ENCODE results near the gene CLN6.
"Not testable (repeated sequence)": the region's sequence is repeated elsewhere in the genome, so short reads cannot be mapped to it uniquely, and the experiment has no call there.

The CLN6 gene

GRCh38 chr15:68203956-68204355 is 25.6 kb downstream of the CLN6 start:
- no peak for DNase-seq
- H3K4me3 ChIP-seq = no peak overlapping the region
- intact Hi-C loops (cut with DNase I; ENCODE audit: low total_unique reads) = no loop called here
- H3K27ac ChIP-seq = no peak overlapping the region
- H3K27me3 ChIP-seq = peaks cover 0 to 5% of the 10 kb centered on the region in 2 donors
- peaks cover 0 to 33% (median 14%) of the 10 kb centered on the region in 4 donors for H3K4me1 ChIP-seq
- H3K9me3 ChIP-seq = no peaks in the 10 kb centered on the region
- no peak for TF ChIP-seq CTCF (IDR thresholded peaks at IDR 0.05)
- no peaks in the 10 kb centered on the region for H3K36me3 ChIP-seq

GRCh38 chr15:68203486-68203885 is 26.0 kb downstream of the CLN6 start:
- Histone ChIP-seq H3K4me1 (peaks cover 0 to 33% (median 14%) of the 10 kb centered on the region in 4 donors), H3K27ac (no peak overlapping the region), H3K9me3 (no peaks in the 10 kb centered on the region), H3K4me3 (no peak overlapping the region), H3K36me3 (no peaks in the 10 kb centered on the region), H3K27me3 (peaks cover 0 to 5% of the 10 kb centered on the region in 2 donors)
- intact Hi-C loops (cut with DNase I; ENCODE audit: low total_unique reads) = no loop called here
- DNase-seq = no peak
- no peak for TF ChIP-seq CTCF (IDR thresholded peaks at IDR 0.05)

- DNase-seq; H3K4me3 ChIP-seq; H3K9me3 ChIP-seq; H3K36me3 ChIP-seq; H3K27me3 ChIP-seq; intact Hi-C loops (cut with DNase I; ENCODE audit: low total_unique reads); H3K27ac ChIP-seq: not testable (repeated sequence)
- peaks cover 0 to 33% (median 14%) of the 10 kb centered on the region in 4 donors for H3K4me1 ChIP-seq
These were observed 26.5 kb downstream of the CLN6 start for GRCh38 chr15:68202994-68203393.

DNA sequence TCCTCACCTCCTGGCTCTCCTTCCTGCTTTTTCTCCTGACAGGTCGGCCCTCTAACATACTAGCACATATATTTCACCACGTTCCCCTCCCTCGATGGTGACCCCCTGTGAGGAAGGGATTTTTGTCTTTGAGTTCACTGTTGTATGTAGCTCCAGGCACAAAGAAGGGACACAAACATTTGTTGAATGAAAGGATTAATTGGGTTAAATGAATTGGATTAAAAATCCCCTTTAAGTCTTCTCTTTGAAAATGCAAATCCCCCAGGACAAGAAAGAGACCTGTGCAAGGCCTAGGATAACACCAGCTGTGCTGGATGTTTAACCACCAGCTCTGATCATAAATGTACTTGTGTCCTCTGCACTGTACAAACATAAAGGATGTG is 27.7 kb downstream of the CLN6 start:
- no peak for TF ChIP-seq CTCF (IDR thresholded peaks at IDR 0.05)
- intact Hi-C loops (cut with DNase I; ENCODE audit: low total_unique reads) = no loop called here

DNA sequence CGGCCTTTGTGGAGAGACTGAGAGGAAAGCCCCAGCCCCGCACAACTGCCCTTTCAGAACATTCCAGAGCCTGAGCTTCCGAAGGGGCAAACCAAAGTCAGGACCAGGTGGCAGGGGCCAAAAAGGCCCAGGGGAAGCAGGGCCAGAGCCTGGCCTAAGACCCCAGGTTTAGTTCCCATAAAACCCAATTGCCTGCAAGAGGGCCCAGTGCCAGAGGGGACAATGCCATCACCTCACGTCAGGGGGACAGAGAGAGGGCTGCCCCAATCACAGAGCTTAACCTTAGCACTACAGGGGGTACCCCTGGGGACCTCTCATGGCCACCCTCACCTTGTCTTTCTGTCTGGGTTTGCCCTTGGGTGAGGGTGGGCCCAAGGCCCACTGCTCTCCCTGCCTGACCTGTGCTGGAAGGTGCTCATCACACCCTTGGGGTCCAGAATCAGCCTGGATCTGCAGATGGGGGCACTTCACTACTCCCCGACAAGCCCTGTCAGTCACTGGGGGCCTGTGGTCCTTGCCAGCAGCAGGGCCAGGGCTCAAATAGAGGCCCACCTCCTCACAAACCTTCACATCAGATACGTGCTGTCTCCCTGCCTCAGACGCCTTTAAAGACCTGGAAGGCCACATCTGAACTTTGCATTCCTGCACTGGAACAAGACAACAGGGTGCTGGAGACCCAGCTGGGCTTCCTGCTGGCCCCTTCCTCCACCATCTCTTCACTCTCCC is 28.2 kb downstream of the CLN6 start:
- Histone ChIP-seq H3K27ac (no peak overlapping the region), H3K27me3 (peaks cover 0 to 5% of the 10 kb centered on the region in 2 donors), H3K4me1 (peaks cover 0 to 33% (median 14%) of the 10 kb centered on the region in 4 donors), H3K9me3 (no peaks in the 10 kb centered on the region), H3K4me3 (no peak overlapping the region), H3K36me3 (no peaks in the 10 kb centered on the region)
- no peak for TF ChIP-seq CTCF (IDR thresholded peaks at IDR 0.05)
- intact Hi-C loops (cut with DNase I; ENCODE audit: low total_unique reads) = no loop called here
- DNase-seq = no peak

More for the DNA sequence above, 27.7 kb downstream of the CLN6 start:
- Histone ChIP-seq H3K27ac (no peak overlapping the region), H3K9me3 (no peaks in the 10 kb centered on the region), H3K4me1 (peaks cover 0 to 33% (median 14%) of the 10 kb centered on the region in 4 donors), H3K27me3 (peaks cover 0 to 5% of the 10 kb centered on the region in 2 donors), H3K4me3 (no peak overlapping the region), H3K36me3 (no peaks in the 10 kb centered on the region)
- DNase-seq = no peak

DNA sequence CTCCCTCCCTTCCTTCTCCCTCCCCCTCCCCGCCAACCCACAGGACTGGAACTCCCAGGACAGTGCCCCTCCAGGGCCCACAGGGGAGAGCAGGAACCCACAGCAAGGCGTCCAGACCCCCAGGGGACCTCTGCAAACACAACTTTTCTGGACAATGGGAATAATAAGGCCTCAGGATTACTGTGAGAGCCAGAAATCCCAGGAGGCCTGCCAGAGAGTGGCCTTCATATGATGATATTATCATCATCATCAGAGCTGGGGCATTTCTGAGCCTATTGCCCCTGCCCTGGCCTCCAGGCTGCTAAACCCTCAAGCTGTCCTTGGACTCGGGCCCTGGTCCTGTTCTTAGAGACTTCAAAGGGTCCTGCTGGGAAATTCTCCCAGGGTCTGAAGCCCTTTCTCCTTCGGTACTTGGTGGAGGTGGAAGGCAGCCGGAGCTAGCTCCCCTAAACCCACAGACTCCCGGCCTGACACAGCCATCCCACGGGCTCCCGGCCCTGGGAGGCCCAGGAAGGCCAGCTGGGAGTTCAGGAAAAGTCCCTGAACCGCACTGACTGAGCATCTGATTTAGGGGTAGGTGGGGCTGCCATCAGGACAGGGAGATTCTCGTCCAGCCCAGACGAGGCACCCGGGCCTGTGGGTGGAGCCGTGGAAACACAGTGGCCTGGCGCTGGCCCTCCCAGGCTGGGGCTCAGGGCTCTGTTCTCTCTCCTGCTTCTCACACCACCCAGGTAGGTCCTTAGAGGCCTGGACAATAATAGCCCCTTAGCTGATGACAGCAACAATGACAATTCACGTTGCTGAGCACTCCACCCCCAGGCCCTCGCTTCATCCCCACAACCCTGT is 29.3 kb downstream of the CLN6 start:
- Histone ChIP-seq H3K36me3 (no peaks in the 10 kb centered on the region), H3K27ac (no peak overlapping the region), H3K27me3 (peaks cover 0 to 5% of the 10 kb centered on the region in 2 donors), H3K9me3 (no peaks in the 10 kb centered on the region), H3K4me1 (peaks cover 0 to 25% (median 12%) of the 10 kb centered on the region in 4 donors), H3K4me3 (no peak overlapping the region)
- intact Hi-C loops (cut with DNase I; ENCODE audit: low total_unique reads) = no loop called here
- DNase-seq = no peak
- no peak for TF ChIP-seq CTCF (IDR thresholded peaks at IDR 0.05)

Data from tibial artery (tissue), 4 donors.